Stimulated activated CD8-positive, alpha-beta memory T cell treated with anti-CD3 and anti-CD28 coated beads, Interleukin-4, amount 100 ng/mL, for 4 hours (primary cell): ENCODE measurements around the gene NTRK3.
"Not testable (repeated sequence)": the region's sequence is repeated elsewhere in the genome, so short reads cannot be mapped to it uniquely, and the experiment has no call there.

Source experiments
- DNase-seq, 2 donors: peaks; one replicate each; pipeline ENCODE4 v3.0.0-alpha.2; 2020; ENCODE audit warnings: low read depth in 2 of 2, low spot score in 1 of 2

The NTRK3 gene

DNA sequence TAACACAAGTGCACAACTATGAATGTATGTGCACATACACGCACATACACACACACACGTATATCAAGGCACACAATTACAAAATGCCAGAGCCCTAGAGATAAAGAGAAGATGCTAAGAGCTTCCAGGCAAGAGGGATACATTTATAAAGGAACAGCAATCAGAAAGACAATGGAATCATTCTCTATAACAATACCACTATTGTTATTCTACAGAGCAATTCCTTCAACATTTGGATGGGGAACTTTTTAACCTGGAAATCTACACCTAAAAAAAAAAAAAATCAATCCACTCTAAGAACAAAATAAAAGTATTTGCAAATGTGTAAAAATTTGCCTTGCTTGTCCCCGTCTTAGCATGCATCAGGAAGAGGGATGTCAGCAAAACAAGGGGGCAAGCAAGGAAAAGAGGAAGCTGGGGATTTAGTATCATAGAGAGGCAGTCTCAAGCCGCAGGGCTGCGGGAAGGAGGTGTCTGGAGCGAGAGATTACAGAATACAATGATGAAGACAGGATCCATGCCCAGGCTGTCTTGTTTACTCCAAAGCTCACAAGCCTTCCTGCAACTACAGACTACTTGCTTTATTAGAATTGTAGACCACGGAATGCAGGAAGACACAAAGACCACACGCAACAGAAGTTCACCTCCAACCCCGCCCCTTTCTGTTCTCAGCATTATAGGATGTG lies 220.2 kb downstream of the NTRK3 start:
- no peak for DNase-seq

DNA sequence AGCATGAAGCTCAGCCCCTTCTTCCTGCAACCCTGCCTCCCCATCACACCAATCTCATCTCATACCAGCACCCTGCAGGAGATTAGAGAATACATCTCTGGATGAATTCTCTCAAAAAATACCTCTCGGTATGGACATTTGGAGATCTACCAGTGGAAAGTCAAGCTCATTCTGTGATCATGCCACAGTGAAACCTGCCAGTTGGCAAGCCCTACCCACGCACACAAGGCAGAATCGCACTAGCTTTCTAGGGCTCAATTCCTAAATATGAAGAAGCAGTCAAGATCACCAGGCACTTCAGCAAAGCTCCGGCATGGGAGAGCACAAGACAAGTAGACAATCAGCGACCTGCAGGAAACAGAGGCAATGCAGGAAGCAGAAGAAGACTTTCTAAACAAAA lies 221.2 kb downstream of the NTRK3 start:
- no peak for DNase-seq

DNA sequence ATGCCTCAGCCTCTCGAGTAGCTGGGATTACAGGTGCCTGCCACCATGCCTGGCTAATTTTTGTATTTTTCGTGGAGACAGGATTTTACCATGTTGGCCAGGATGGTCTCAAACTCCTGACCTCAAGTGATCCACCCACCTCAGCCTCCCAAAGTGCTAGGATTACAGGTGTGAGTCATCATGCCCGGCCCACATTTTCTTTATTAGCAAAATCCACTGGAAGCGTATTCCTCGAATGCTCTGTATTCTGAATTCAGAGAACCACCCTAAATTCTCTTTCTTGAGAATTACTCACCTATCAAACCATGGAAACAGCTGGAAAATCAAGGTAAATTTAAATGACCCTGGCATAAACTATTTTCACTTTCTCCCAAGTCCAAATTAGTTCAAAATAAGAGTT lies 223.1 kb downstream of the NTRK3 start:
- not testable (repeated sequence) for DNase-seq

DNA sequence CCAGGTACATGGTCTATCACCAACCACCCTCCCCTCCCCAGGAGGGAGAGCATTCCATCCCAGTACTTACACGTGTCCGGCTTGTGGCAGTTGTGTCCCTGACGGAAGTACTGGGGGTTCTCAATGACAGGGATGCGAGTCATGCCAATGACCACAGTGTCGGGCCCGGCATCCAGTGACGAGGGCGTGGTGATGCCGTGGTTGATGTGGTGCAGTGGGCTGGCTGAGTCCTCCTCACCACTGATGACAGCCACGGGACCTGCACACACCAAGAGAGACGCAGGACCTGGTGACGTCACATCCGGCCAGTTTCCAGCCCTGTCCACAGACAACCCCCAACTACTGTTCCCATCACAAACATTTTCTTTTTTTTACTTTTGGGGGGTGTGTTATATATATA lies 223.8 kb downstream of the NTRK3 start:
- DNase-seq, result no peak

DNA sequence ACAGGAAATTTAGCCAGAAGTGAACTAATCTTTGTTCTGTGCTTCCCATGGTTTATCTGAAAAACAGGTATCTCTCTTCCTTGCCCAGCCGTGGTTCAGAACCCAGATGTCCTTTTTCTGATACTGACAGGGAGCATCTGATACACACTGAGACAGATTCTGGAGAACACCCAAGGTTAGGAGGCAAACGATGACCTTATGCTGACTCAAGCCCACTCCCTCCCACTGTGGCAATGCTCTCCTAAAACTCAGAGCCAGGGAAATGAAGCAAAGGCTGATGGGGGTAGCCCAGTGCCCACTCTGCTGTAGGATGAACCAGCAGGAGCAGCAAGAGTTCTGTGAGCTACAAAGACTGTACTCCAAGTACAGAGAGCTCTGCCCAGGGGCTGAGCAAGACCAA lies 225.1 kb downstream of the NTRK3 start:
- no peak for DNase-seq

DNA sequence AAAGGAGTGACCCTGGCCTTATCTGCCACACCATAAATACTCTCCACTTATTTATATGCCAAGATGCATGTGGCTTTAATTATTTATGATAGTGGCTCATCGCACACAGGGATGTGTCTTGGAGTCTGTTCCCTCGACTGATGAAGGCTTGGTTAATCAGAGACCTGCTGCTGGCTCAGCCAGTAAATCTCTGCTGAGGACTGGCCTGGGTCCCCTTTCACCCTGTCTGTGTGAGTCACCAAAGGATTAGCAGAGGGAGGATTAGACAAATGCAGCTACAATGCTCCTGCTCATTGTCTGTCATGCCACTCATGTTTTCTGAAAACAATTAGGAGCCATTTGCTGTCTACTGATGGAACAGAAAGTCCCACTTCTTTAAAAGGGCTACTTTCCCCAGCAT lies 226.8 kb downstream of the NTRK3 start:
- DNase-seq, result no peak

DNA sequence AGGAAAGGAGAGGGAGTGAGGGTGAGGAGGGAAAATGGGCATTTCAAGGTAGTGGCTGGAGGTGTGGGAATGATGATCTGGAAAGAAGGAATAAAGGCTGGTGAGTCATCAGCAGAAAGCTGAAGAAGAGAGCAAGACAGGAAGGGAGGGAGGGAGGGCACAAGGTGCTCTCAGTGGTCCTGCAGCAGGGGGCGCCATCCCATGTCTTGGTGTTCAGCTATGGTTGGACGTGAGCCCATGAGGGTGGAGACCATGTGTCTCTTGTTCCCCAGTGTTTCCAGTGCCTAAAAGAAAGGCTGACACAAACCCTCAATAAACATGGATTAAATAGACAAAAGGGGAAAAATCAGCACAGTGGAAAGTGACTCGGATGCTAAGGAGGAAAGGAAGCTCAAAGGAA lies 228.5 kb downstream of the NTRK3 start:
- DNase-seq, result no peak

DNA sequence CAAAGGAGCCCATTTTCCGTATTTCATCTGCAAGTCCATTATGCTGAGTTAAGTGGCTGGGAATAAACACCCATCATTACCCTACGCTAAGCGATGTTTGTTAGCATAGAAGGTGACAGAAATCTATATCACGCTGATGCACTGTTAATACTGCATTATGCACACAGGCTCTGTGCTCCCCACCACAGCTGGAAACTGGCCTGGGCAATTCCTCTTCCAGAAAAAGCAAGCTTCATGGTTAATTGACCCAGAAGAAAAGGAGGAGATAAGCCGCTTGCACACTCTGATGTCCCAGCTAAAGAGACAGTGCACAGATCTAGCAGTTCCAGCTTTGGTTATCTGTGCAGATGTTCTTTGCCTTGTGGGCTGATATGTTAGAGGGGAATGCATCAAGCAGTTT lies 232.6 kb downstream of the NTRK3 start:
- no peak for DNase-seq

DNA sequence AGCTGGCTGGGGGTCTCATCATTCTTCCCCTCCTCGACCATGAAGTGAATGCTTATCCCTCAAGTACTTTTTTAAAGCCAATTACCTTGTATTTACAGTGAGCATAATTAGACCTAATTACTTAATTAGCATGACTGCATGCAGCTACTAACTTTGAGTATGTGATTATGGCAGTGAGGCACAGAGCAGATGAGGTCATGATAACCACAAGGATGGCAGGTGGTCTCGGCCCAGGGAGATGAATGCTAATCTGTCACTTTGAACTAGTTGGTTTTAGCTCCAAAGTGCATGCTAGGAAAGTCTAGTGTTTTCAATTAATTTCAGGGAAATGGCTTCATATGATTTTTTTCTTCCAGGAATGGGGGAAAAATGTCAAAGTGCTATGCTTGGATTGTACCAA lies 233.8 kb downstream of the NTRK3 start:
- no peak for DNase-seq

DNA sequence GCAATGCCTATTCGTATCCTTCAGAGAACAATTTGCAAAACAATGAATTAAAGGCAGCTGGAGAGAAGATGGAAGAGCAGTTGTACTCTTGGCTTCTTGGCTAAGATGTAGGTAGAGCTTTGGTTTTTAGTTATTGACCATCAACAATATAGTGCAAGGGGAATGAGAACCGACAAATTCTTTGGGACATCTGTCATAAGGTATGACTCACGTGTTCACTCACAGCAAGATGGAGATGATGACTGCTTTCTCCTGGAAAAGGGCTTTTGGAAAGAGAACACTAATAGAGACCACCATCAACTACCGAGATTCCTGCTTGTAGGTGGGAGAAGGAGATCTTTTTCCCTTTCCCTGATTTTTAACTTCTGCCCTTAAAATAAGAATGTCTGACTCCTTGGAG lies 234.9 kb downstream of the NTRK3 start:
- no peak for DNase-seq

DNA sequence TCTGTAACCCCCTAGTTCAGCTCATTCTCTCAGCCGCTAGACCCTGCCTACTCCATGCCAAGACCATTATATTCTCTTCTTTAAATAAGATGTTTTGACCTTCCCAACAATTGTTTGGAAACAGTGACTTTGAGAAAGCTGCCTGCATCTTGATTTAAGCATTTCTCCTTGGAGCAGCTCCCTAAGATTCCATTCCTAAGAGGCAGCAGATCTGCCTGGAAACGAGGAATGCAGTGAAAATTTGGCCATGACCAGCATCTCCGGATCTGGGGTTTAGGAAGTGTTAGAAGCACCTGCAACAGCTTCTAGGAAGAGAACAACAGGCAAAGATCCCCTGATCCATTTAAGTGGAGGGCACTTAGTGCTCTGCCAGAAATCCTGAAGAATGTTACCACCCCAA lies 235.7 kb downstream of the NTRK3 start:
- DNase-seq, result no peak

DNA sequence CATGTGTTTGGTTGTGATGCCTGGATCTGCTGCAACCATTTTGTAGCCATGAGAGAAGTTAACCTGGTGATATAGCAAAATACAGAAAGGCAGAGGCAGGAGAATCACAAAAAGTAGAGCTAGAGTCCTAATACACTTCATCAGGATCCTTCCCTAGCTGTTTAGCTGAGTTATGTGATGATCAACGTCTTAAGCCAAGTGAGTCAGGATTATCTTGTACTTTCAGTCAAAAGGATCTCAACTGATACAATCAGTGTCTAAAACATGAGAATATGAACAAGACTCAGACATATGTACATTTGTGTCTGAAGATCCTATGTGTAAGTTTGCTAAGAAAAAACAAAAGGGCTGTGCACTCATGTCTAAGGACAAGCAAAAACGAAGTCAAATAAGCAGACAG lies 236.9 kb downstream of the NTRK3 start:
- no peak for DNase-seq

DNA sequence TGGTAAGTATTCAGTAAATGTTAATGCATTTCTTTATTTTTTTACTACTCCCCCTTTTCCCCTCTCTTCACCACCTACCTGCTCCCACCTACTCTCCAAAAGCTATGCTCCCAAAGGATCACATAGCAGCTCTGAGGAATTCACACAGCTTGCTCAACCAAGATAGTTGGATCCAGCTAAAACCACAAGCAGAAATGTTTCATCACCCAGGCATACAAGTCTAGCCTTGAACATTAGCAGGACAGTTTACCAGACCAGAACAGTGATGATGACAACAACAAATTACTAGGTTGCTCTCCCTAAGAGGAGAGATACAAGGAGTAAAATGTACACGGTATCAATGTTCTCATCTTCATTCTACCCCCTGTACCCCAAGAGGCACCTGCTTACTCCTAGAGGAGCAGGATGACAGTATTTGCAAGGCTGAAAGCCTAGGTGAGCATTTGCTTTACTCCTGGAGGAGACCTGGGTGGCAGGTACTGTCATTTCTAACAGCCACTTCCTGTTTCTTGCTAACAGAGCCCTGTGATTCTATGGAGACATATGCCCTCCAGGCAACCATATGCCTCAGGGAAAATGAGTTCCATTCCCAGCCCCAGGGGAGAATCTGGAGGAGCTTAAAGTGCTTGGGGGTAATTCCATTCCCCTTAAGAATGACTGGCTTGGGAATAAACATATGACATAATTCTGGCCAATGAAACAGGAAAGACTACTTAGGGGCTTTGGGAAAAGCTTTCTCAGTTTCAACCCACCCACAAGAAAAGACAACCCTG lies 237.5 kb downstream of the NTRK3 start:
- DNase-seq, result no peak

DNA sequence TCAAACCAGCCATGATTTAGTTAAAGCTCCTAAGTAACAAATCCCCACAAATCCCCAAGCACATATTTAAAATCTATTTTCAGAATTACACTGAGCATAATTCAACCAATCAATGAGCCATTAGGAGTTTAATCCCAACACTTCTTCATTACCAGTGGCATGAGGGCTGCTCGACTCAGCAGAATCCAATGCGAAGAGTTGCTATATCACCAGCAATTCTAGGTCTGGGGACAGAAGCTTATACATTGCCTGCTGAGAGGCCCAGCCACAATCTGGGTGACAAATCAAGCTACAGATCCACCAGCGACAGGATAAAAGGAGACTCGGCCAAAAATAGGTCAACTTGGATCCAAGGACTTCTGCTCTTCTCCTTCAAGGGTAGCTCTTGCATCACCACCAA lies 238.8 kb downstream of the NTRK3 start:
- no peak for DNase-seq

DNA sequence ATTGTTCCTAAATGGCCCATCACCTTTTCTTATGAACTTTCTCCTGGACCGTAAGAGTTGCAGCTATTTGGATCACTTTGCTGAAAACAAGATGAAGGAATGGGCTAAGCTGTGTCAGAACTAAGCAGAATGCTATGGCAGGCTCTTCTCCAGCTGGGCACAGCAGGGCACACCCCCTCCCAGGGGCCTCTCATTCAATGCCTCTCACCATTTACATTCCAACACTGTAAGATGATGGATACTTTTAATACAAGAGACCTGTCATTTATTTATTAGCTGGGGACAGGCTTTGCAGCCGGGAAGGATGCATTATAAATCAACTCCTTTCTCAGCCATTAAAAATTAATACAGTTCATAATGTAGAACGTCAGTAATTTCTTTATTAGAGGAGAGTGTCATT lies 240.1 kb downstream of the NTRK3 start:
- DNase-seq, result no peak

DNA sequence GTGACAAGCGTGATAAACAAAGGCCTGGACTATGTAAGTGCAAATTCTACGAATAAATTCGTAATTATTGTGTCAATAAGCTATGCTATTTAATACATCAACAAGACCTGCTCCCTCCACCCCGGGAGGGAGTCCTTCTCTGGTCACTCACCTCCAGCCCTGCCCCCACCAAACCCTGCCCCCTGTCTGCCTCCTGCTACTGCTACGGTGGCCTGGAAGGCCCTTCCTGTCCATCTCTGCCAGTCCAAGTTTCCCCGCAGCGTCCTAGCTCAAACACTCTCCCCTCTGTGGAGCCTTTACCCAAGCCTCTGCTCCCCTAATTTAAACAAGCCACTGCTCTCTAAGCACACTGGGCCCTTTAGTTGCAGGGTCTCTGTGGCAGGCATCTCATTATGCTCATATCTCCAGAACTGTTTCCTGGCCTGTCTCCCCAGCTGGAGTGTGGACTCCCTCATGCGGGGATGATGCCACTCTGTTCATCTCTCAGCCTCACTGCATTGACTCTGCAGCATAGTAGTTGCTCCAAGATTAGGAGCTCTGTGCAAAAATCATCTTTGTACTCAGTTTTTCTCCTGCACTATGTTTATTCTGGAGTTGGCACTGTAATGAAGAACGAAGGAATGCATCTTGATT lies 241.2 kb downstream of the NTRK3 start:
- no peak for DNase-seq

DNA sequence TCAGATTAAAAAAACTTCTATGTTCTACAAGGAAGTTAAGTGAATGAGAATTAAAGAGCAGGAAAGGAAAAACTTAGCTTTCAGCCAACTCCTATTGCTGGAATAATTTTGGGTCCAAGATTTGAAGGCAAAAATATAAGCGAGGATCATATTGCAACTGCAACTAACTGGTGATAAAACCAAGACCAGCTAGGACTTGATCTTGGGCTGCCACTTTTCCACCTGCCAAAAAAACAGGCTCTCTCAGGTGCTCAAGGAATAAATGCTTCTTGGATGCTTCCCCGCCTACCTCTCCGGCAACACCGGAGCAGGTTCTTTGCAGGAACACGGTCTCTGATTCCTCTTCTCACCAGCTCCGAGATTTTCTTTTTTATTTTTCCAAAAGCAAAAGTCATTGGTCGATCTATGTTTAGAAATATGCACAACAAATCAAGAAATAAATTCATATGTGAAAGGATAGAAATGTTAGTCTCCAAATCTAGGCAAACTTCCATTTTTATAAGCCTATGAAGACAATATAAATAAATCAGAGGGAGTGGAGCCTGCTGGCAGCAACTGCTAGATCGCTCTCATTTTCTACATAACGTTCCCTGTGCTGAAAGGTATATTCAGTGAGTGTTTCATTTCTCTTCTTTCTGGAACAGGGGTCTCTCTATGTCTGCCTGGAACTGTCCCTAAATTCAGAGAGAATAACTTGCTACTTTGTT lies 241.9 kb downstream of the NTRK3 start:
- no peak for DNase-seq

DNA sequence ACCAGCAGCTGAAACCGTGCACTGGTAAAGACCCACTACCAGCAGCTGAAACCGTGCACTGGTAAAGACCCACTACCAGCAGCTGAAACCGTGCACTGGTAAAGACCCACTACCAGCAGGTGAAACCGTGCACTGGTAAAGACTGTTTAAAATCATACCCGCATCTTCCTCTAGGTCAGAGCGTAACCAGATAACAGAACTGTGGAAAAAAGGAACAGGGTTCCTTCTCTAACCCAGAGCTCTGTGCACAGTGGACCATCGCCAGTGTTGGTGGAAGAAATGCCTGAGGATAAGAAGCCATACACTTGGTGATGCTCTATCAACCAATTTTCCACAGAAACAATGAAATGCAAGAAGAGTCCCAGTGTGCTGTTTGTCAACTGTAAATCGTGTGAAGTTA lies 243.4 kb downstream of the NTRK3 start:
- no peak for DNase-seq

DNA sequence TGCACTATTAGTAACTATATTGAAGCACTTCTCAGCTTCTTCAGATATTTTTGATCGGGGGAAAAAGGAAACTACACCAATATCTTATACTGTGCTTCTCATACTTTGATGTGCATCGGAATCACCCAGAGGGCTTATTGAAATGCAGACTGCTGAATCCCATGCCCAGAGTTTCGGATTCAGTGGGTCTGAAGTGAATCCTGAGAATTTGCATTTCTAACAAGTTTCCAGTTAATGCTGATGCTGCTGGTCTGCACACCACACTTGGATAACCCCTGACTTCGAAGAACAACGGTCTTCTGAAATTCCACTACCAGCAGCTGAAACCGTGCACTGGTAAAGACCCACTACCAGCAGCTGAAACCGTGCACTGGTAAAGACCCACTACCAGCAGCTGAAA lies 243.9 kb downstream of the NTRK3 start:
- DNase-seq, result no peak

DNA sequence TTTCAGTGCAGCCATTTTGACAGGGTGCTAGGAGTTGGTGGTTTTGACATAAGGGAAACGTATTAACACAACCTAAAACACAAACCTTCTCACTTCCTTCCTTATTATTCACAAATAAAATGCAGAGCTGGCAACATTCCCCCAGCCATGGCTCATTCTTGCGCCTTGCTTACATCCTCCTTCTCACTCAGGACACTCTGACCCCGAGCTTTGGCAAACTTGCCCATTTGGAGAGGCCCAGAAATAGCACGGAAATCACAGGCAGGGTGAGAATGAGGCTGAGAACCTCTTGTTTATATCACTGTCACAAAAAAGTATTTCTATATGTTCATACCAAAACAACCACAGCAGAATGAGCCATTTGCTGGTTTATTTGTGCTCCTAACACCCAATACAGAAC lies 244.3 kb downstream of the NTRK3 start:
- no peak for DNase-seq

DNA sequence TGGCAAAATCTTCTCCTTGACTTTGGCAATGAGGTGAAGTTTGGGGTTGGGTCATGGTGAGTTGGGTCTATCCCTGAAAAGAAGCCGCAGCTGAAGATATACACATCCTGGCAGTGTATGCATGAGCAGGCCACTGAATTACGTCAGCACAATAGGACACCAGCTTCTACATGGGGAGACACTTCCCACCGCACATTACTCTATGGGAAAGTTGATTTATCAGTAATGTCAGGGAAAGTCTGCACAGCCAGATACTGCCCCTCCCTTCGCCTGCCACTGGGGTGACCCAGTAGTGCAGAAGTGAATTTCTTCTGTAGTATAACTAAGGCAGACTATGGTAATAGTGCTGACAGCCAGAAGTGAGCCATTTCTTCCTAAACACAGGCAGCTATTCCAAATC lies 245.0 kb downstream of the NTRK3 start:
- DNase-seq, result no peak

DNA sequence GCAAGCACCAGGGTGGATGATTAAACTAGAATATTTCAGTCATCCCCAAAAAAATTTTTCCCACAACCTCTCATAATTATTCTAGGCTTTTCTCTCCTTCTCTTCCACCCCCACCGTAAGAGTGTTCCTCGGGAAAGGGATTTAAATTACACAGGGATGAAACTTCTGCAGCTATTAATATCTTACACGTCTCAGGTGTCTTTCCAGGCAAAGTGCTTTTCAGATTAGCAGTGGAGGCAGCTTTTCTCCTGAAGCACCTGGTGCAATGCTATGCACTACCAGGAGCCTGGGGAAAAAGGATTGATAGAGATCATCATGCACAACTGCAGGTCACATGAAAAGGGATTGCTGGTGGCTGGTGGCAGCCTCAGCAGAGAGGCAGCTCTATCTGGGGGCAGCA lies 250.4 kb downstream of the NTRK3 start:
- no peak for DNase-seq
